ENCODE measurements around the gene ALPL. TPM values are rescaled to one million over a fixed set of nuclear protein-coding genes. Genes with fewer than 3 reads are reported as not detected.

Gene ALPL
- 0.30 to 0.53 TPM (median 0.43 TPM) in 5 replicates for total RNA-seq (2022; extraction: Qiagen RNA extraction)

DNA sequence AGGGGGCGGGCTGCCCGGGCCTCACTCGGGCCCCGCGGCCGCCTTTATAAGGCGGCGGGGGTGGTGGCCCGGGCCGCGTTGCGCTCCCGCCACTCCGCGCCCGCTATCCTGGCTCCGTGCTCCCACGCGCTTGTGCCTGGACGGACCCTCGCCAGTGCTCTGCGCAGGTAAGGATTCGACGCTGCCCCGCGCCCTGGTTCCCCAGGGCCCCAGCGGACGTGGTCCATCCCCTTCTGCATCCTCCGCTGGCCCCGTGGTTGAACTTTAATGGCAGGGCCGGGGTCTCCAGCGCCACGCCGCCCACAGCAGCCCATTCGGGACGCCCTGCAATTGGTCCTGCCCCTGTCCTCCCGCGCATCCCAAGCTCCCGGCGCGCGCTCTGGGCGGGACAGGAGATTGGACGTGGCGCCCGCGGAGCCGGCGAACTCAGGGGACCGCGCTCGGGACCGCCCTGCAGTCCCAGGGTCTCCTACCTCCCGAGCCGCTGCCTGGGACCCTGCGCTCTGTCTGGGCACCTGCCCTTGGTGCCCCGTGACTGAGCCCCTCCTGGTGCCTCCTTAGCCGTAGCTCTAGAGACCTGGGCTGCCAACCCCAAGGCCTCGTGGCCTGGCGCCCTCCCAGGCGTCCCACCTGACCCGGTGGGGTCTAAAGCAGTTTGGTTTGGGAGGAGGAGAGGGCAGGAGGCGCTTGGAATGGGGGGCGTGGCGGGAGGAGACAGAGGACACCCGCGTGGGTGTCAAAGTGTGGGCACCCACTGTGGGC lies at the start of gene ALPL:
Gene ALPL (plus strand): TSS at position 73 of the 762 bp plus-strand sequence. CDS start 44,659 bp downstream, outside the sequence.

Other genes starting within 250 kb of the ALPL start
- 51.4 to 75.8 TPM (median 69.7 TPM) in 5 replicates for gene ECE1, start 219.0 kb upstream of the ALPL start, total RNA-seq (2022; extraction: Qiagen RNA extraction)
- gene NBPF3, start 69.3 kb upstream of the ALPL start, total RNA-seq (2022; extraction: Qiagen RNA extraction) = 6.0 to 7.7 TPM (median 6.9 TPM) in 5 replicates
- gene RAP1GAP, start 159.9 kb downstream of the ALPL start, total RNA-seq (2022; extraction: Qiagen RNA extraction) = 6.8 to 10.6 TPM (median 10.1 TPM) in 5 replicates